ENCODE data around the gene AZIN2.

GRCh38 chr1:33097137-33097611, 16.2 kb downstream of the AZIN2 start:
- TF ChIP-seq CTCF (IDR thresholded peaks at IDR 0.05) = no peak
- no peak for TF ChIP-seq MYC (IDR thresholded peaks at IDR 0.05; ENCODE audit: borderline replicate concordance, low read length)
- no peak for TF ChIP-seq POLR2A (IDR thresholded peaks at IDR 0.05; ENCODE audit: low read length)
- no peak for TF ChIP-seq HES2 (IDR thresholded peaks at IDR 0.05)
- no peak for TF ChIP-seq RCOR1 (IDR thresholded peaks at IDR 0.05; ENCODE audit: low read depth, low read length)
- no peak for TF ChIP-seq ZFP36 (IDR thresholded peaks at IDR 0.05; ENCODE audit: borderline replicate concordance, partially characterized antibody)
- no peak for TF ChIP-seq GATA3 (IDR thresholded peaks at IDR 0.05; ENCODE audit: borderline replicate concordance)
- no peak for TF ChIP-seq KDM1A (IDR thresholded peaks at IDR 0.05; ENCODE audit: low read depth)
